ENCODE measurements around the gene RBPJ. TPM values are rescaled to one million over a fixed set of nuclear protein-coding genes. Genes with fewer than 3 reads are reported as not detected.

Gene RBPJ
- total RNA-seq, 1 donor from 2014 or later: 121 TPM

DNA sequence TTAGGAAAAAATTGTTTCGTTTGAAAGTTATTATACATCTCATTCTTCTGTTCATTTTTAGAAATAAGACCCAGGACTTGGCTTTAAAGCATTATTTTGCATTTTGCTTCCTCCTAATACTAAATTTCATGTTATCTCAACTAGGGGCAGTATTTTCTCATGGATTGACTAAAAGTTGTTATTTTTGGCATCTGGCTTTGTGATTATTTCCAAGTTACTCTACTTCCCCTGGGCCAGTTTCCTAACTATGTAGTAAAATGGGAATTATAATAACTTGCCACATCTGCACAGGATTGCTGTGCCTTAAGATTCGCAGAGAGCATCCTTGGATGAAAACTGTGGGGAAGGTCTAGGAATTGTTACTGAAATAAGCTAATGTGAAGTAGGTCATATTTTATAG is 3.0 kb downstream of the RBPJ start:
- peaks cover 13% of the 10 kb centered on the region for H3K27me3 Mint-ChIP-seq (ENCODE audit: unreplicated experiment)
- no peak overlapping the region for H3K27ac Mint-ChIP-seq (ENCODE audit: unreplicated experiment)
- H3K9me3 Mint-ChIP-seq (ENCODE audit: unreplicated experiment): peaks cover 19% of the 10 kb centered on the region
- H3K36me3 Mint-ChIP-seq (ENCODE audit: unreplicated experiment): no peaks in the 10 kb centered on the region
- no peak for DNase-seq
- TF ChIP-seq, protein P1, sequence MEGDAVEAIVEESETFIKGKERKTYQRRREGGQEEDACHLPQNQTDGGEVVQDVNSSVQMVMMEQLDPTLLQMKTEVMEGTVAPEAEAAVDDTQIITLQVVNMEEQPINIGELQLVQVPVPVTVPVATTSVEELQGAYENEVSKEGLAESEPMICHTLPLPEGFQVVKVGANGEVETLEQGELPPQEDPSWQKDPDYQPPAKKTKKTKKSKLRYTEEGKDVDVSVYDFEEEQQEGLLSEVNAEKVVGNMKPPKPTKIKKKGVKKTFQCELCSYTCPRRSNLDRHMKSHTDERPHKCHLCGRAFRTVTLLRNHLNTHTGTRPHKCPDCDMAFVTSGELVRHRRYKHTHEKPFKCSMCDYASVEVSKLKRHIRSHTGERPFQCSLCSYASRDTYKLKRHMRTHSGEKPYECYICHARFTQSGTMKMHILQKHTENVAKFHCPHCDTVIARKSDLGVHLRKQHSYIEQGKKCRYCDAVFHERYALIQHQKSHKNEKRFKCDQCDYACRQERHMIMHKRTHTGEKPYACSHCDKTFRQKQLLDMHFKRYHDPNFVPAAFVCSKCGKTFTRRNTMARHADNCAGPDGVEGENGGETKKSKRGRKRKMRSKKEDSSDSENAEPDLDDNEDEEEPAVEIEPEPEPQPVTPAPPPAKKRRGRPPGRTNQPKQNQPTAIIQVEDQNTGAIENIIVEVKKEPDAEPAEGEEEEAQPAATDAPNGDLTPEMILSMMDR (IDR thresholded peaks at IDR 0.05; ENCODE audit: partially characterized antibody, unreplicated experiment): no peak
- peaks cover 22% of the 10 kb centered on the region for H3K4me1 Mint-ChIP-seq (ENCODE audit: low read depth, unreplicated experiment)
- H3K4me3 Mint-ChIP-seq (ENCODE audit: unreplicated experiment): peak overlapping the region; percentile 82

DNA sequence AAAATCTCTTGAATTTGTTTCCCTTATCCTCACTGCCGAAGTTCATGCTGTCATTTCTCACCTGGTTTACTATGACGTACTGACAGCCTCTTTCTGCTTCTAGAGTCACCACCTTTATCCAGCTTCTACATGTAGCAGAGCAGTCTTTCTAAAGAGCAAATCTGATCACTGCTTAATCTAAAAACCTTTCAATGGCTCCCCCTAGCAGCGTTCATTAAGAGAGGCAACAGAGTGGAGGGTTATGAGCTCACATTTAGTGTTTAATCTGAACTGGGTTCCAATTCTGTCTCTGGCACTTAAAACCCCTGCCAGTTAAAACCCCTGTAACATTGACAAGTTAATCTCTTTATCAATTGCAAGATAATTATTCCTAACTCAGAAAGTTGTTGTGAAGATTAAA is 4.4 kb downstream of the RBPJ start:
- H3K4me3 Mint-ChIP-seq (ENCODE audit: unreplicated experiment): peak overlapping the region; percentile 37
- H3K4me1 Mint-ChIP-seq (ENCODE audit: low read depth, unreplicated experiment): peaks cover 22% of the 10 kb centered on the region
- H3K27me3 Mint-ChIP-seq (ENCODE audit: unreplicated experiment): peaks cover 8% of the 10 kb centered on the region
- H3K9me3 Mint-ChIP-seq (ENCODE audit: unreplicated experiment): peaks cover 12% of the 10 kb centered on the region
- peak overlapping the region; percentile 9 for H3K27ac Mint-ChIP-seq (ENCODE audit: unreplicated experiment)
- no peak for DNase-seq
- TF ChIP-seq, protein P1 (IDR thresholded peaks at IDR 0.05; ENCODE audit: partially characterized antibody, unreplicated experiment): no peak
- no peaks in the 10 kb centered on the region for H3K36me3 Mint-ChIP-seq (ENCODE audit: unreplicated experiment)

DNA sequence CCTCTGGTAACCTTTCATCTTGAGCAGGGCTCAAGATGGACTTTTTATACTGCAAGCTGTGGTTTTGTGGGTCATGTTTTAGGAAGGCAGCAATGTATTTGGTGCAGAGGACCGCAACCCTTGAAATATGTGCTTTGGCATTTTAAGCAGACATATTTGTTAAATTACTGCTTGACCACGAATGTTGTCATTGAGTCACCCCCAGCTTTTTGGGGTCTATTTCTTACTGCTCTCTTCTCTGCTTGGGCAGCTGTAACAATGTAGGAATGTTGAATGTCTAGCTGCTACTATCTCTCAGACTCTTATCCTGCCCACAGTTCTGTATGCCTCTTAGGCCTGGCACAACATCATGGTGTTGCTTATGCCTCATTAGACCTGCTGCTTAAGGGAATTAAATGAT is 6.0 kb downstream of the RBPJ start:
- TF ChIP-seq, protein P1 (IDR thresholded peaks at IDR 0.05; ENCODE audit: partially characterized antibody, unreplicated experiment): no peak
- peaks cover 38% of the 10 kb centered on the region for H3K4me1 Mint-ChIP-seq (ENCODE audit: low read depth, unreplicated experiment)
- DNase-seq: no peak
- H3K36me3 Mint-ChIP-seq (ENCODE audit: unreplicated experiment): no peaks in the 10 kb centered on the region
- H3K4me3 Mint-ChIP-seq (ENCODE audit: unreplicated experiment): no peak overlapping the region
- H3K27me3 Mint-ChIP-seq (ENCODE audit: unreplicated experiment): no peaks in the 10 kb centered on the region
- peaks cover 6% of the 10 kb centered on the region for H3K9me3 Mint-ChIP-seq (ENCODE audit: unreplicated experiment)
- no peak overlapping the region for H3K27ac Mint-ChIP-seq (ENCODE audit: unreplicated experiment)

DNA sequence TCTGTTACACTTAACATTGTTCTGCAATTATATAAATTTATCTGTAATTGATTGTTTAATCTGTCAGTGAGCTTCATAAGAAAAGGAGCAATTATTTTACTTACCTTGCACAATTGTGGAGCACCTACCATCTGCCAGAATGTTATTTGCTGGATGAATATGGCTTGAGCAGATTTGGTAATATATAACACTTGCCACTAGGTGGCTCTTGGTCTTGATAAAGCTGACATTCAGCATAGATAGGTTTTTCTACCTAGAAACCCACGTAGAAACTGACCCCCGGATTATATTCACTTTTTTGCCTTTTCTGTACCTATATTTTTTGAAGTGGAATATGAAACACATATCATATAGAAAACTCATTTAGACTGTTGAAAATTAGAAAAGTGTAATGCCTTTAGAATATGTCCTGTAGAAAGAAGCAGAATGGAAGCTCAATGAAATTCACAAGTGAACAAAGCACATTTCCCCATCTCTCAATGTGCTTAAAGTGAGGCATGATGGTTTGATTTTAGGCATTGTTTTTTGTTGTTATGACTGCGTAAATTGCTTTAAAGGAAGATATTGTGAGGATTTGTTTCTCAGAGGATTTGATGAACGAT is 9.5 kb downstream of the RBPJ start:
- TF ChIP-seq, protein P1 (IDR thresholded peaks at IDR 0.05; ENCODE audit: partially characterized antibody, unreplicated experiment): peak; percentile 79
- Mint-ChIP-seq H3K27me3 (ENCODE audit: unreplicated experiment) (no peaks in the 10 kb centered on the region), H3K36me3 (ENCODE audit: unreplicated experiment) (no peaks in the 10 kb centered on the region), H3K27ac (ENCODE audit: unreplicated experiment) (peak overlapping the region; percentile 89), H3K9me3 (ENCODE audit: unreplicated experiment) (peaks cover 1% of the 10 kb centered on the region), H3K4me1 (ENCODE audit: low read depth, unreplicated experiment) (peaks cover 27% of the 10 kb centered on the region), H3K4me3 (ENCODE audit: unreplicated experiment) (peak overlapping the region; percentile 35)
- no peak for DNase-seq

DNA sequence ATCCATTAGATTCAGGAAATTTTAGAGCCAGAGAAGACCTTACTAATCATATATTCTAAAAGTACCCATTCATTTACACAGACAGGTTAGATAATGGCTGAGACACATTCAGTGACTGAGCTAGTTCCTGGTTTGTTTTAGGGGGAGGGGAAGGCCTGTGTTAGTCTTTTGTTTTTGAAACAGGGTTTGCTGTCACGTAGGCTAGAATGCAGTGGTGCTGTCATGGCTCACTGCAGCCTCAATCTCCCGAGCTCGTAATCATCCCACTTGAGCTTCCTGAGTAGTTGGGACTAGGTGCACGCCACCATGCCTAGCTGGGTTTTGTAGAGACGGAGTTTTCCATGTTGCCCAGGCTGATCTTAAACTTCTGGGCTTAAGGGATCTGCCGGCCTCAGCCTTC is 10.1 kb downstream of the RBPJ start:
- Mint-ChIP-seq H3K27me3 (ENCODE audit: unreplicated experiment) (no peaks in the 10 kb centered on the region), H3K4me3 (ENCODE audit: unreplicated experiment) (peak overlapping the region; percentile 37), H3K36me3 (ENCODE audit: unreplicated experiment) (no peaks in the 10 kb centered on the region), H3K9me3 (ENCODE audit: unreplicated experiment) (peaks cover 1% of the 10 kb centered on the region), H3K27ac (ENCODE audit: unreplicated experiment) (peak overlapping the region; percentile 89), H3K4me1 (ENCODE audit: low read depth, unreplicated experiment) (peaks cover 24% of the 10 kb centered on the region)
- no peak for DNase-seq
- TF ChIP-seq, protein P1 (IDR thresholded peaks at IDR 0.05; ENCODE audit: partially characterized antibody, unreplicated experiment): no peak

Data from glutamatergic neuron (in vitro differentiated cells).